GM04504 (cell line): ENCODE measurements around the gene UIMC1.

ENCODE experiments used
- DNase-seq: peaks from one replicate; pipeline ENCODE4 v3.0.0-alpha.2; 2012; ENCODE audit warnings: low read depth

UIMC1 gene

DNA sequence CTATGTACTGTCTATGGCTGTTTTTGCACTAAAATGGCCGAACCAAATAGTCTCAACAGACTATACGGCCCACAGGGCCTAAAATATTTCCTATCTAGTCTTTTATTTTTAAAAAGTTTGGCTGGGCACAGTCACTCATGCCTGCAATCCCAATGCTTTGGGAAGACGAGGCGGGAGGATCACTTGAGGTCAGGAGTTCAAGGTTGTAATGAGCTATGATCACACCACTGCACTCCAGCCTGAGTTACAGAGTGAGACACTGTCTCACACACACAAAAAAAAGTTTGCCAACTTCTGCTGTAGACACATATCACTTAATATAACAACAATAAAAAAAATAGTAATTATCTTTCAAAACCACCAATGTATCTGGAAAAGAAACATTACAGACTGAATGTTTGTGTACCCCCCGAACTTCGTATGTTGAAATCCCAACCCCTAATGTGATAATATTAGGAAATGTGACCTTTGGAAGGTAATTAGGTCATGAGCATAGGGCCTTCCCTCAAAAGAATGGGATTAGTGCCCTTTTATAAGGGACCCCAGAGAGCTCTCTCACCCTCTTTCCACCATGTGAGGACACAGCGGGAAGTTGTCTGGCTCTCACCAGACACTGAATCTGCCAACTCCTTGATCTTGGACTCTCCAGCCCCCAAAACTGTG, 53.9 kb downstream of the UIMC1 start:
- no peak for DNase-seq

DNA sequence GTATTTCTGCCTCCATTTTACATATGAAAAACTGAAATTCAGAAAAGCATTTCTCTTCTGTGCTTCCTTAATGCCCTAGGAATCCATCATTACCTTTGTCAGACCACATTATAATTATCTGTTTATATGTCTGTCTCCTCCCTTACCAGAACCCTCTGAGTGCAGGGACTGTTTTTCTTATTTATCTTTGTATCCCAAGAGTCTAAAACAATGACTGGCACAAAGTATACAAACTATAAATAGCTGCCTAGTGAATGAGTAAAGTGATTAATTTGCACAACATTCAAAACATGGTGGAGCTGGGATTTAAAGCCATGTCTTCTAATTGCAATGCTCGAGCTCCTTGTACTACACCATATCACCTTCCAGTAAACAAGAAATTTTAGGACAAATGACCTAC, 58.1 kb downstream of the UIMC1 start:
- no peak for DNase-seq

DNA sequence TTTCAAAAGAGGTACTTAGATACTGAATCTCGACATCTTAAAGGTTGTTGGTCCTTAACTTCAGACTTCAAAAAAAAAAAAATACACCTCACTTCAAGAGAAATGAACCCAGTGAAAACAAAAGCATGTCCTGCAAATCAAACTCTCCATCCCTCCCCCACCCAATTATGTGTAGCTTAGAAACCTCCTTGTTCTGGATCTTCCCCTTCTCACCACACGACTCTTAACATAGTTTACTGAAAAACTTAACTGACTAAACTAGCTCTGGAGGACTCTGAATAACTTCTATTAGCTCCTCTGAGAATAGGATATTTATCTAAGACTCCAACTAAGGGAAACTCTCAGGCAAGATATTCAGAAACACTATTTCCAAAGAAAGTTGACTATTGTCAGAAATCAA, 58.7 kb downstream of the UIMC1 start:
- no peak for DNase-seq

DNA sequence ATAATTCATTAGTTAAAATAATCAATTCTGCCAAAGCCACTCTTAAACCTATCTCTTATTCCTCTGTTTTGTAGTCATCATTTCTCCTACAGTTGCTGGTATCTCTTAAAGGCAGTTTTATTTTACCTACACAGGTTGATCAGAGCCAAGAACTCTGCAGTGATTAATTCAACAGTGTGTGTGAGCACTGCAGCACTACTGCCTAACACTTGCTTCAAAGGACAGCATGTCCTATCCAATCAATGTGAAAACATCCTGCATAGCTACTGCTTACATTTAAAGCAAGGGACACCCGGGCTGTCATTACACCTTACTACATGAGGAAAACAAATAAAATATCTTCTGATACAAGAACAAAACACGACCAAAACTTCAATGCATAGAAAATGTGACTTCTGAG, 62.3 kb downstream of the UIMC1 start:
- no peak for DNase-seq

DNA sequence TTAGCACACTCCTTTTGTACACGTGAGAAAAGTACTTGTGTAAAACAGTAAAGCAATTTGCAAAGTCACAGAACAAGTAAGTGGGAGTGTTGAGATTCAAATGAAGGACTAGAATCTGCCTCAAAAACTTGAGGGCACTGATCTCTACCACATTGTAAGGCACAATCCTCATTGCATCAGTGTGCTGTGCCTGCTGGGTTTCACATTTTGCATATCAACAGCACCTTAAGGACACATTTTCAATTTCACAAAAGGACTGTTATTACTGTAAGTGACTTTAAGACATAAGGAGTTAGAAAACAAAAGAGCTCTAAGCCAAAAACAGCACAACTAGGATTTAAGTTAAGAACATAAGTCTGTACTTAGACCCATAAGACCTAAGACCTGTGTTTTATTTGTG, 62.8 kb downstream of the UIMC1 start:
- no peak for DNase-seq

DNA sequence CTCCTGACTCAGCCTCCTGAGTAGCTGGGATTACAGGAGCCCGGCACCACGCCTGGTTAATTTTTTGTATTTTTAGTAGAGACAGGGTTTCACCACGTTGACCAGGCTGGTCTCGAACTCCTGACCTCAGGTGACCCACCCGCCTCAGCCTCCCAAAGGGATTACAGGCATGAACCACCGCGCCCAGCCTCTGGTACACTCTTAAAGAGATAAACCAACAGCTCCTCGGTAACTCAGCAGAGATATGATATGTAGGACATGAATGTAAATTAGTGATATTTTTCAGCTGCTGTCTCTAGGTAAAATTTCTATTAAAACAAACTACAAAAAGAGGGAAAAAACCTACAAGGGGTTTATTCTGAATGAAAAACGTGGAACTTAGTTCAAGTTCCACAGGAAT, 64.6 kb downstream of the UIMC1 start:
- DNase-seq = no peak

DNA sequence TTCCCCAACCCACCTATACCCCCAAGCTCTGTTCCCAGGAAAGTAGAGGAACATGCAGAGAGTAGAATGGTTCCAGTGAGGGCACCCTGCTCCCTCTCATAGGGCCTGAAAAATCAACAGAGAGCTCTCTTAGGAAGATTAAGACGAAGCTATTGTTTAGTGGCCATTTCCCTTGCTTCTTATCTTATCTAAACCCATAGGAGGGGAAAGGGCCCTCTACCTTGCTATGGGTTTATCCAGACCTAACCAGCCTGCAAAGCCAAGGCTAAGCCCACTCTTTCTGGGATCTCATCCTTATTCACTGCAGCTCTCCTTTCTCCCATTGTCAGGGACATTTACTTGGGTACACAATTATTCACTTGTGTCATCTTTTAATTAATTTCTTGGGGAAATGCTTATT, 68.1 kb downstream of the UIMC1 start:
- no peak for DNase-seq

DNA sequence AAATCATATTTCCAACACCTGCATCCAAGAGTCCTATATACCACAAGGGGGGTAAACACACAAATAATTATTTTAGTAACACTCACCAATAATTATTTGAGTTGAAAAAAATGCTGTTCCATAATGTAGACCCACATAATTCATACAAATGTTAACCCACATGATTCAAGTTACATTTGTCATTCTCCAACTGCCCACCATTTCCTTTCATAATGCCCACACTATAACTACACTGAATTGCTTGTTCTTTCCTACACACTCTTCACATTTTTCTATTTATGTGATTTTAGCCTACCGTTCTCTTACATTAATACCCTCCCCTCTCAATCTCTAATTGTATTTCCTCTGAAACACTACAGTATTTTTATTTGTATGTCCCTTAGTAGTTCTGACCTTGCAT, 71.6 kb downstream of the UIMC1 start:
- no peak for DNase-seq

DNA sequence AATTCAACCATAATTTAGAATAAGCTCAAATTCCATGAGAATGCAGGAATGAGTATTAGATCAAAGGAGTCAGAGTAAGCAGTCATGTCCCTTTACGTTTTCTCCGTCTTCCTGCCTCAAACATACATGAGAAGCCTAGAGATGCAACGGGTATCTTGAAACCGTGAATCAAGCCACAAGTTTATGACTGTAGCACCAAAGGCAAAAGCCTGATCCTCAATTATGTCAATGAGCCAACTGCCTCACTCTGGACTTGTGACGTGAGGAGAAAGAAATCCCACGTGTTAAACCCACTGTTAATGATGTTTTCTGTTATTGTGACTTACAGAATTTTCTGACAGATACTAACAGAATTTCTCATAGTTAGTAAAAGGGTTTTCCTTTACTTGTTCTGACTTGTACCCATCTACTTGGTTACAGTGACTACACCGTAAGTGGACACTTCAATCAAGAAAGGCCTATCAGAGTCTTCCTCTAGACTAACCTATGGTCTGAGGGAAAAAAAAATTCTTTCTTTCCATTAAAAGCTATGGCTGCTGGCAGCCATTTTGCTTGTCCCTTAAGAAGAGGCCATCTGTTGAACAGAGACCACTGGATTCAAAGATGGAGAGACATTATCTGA, 72.2 kb downstream of the UIMC1 start:
- no peak for DNase-seq

DNA sequence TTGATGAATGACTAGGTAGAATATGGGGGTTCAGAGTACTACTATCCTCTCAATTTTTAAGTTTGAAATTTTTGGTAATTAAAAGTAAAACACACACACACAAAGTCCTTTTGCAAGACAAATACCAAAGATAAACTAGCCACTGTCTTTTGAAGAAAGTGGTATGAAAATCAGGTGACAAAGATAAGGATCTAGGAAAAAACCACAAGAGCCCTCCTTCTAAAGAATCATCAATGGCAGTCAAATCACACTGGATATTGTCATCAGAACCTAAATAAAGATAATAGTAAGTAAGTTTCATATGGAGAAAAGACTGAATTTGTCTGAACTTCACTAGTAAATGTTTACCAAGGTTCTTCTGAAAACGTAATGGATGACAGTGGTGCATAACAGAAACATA, 76.9 kb downstream of the UIMC1 start:
- DNase-seq = no peak

DNA sequence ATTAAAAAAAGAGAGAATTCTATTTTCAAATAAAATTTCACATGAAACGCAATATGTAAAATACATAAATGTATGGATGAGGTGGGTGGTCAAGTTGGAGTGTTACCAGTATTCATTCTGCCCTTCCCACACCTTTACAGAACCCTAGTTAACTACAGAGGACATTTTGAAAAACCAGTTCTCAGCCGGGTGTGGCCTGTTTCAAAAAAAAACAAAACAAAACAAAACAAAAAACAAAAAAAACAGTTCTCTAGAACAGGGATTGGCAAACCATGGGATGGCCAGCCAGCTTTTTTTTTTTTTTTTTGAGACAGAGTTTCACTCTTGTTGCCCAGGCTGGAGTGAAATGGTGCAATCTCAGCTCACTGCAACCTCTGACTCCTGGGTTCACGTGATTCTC, 79.0 kb downstream of the UIMC1 start:
- no peak for DNase-seq

DNA sequence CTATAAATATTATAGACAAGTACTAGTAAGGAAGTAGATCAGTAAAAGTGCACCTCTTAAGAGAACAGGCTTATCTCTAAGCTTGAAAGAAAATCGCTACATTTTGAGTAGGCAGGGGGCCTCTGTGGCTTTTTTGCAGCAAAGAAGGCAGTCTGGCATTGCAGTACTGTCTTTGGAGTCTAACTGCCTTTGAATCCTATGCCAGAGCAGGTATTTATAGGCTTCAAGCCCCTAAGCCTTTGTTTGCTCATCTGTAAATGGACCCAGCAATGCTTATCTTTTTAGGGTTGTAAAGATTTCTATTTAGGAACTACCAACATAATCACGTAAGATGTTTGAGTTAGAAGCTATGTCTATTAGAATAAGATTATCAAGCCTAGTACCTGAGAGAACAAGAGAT, 83.8 kb downstream of the UIMC1 start:
- DNase-seq = no peak

DNA sequence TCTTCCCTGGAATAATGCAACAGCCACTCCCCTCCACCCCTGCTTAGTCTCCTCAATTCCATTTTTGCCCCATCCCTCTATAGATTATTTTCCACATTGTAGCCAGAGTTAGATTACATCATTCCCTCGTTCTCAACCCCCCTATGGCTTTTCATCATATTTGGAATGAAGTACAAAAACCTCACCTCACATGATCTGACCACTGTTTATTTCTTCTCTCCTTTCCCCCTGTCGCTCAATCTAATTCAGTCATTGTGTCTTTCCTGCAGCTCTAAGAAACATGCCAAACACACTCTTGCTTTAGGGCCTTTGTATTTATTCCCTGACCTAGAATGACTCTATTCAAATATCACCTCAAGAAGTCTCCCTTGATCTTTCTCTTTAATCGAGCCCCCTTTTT, 84.9 kb downstream of the UIMC1 start:
- no peak for DNase-seq

DNA sequence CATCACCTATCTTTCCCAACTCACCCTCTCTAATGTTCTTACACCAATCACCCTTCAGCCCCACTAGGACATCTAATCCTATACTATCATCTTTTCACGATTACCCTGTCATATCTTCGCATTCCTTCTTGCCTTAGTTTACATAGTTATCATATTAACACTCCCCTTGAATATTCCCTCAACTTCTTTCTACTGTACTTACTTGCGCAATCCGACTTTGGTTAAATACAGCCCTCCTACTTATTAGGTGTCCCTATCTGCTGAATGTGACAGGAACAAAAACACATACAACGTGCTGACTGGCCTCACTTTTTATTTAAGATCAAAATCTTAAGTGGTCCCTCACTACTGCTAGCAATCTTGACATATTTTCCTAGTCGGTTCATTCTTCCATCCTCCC, 88.0 kb downstream of the UIMC1 start:
- DNase-seq = no peak

DNA sequence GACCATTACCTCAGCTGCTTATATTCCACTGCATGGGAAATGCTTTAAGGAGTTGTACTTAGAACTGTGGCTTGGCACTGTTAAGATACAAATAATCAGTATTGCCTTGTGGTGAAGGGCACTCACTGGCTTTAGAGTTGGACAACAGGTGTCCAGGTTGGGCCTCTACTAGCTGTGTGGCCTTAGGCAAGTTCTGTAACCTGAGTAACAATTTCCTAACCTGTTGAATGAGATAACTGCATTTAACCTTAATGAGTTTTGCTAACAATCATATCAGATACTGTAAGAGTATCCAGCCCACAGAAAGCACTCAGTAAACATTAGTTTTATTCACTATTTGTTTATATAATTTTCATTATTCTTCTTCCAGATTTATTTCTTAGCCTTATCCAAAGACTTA, 90.2 kb downstream of the UIMC1 start:
- DNase-seq = no peak

DNA sequence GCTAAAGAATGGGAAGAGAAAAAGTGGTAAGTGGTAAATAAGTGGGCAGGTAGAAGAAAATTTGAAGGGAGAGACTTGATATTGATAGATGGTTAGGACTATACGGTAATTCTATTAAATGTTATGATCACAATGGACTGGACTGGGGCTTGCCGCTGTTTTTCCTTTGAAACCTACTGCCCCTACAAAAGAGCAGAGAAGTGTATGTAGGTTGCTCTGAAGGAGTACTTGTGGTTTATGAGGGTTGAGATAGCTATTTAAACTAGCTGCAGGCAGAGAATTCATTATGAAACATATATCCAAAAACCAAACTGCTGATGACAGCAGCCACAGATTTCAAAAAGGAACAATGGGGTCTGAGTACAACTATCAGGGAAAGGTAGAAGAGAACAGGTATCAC, 90.7 kb downstream of the UIMC1 start:
- no peak for DNase-seq

DNA sequence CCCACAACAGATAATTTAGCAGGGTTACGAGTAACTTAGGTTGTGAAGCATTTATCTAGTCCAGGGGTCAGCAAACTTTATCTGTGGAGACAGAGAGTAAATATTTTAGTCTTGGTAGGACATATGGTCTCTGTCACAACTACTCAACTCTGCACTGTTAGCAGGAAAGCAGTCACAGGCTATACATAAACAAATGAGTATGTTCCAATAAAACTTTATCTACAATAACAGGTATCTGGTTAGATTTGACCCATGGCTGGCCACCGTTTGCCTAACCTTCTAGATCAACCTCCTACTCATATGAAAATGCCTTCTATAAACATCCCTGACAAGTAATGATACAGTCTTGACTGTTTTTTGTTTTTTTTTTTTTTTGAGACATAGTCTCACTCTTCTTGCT, 94.5 kb downstream of the UIMC1 start:
- no peak for DNase-seq

DNA sequence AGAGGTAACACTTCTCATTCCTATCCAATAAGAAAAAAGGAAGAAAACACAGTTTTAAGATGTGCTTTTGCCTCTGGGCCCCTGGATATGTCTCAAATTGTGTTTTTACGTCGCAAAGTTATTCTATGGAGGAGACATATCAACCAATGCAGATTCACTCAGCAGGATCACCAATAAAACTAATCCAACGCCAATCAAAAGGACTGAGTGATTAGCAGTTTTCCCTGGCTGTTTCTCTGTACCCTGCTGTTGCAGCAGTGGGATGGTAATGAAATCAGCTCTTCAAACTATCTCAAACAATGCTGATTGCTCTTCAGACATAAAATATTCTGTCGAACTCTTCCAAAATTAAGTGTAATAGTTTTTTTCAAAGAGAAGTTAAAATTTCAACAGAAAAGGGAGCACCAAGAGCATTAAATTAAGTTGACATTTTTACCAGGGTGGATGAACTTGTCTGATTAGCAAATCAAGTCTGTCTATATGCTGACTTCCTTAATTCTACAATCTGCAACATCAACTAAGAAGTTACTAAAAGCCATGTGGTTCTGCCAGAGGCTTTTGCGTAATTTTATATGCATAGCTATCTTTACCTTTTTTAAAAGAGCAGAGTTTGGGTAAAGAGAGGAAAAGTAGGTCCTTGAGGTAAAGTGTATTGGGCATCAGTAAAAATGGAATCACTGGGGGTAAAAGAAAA, 97.8 kb downstream of the UIMC1 start:
- no peak for DNase-seq

DNA sequence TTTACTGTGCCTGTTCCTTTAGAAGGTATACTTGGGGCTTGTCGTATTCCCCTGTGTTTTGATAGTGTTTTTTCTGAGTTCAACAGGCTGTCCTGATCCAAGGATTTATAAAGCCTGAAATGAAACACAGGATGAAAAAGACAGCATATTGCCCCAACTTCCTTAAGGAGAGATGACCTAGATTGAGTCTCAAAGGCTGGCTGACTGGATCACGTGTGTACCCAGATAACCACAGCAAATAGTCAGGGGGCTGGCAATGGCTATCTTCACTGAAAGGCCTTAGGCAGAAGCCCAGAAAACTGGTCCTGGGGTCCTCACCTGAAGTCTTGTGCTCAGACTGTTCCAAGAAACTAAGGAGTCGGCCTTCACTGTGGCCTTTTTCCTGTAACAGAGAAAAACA, 99.8 kb downstream of the UIMC1 start:
- no peak for DNase-seq

DNA sequence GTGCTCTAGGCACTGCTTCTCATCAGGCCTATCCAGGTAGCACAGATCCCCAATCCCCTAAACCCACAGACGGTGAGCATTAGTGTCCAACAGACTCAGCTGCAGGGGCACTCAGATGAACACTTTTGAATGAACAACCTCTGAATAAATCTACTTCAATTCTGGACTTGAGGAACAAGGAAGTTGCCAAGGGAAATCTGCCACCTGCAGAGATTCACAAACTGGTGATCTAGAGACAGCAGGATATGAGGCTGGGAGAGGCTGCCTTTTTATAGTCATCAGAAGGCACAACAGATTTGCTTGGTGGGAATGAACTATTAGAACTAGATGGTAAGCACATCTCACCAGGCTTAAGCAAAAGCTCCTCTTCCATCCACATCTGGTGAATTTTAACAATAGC, 100.5 kb downstream of the UIMC1 start:
- no peak for DNase-seq

DNA sequence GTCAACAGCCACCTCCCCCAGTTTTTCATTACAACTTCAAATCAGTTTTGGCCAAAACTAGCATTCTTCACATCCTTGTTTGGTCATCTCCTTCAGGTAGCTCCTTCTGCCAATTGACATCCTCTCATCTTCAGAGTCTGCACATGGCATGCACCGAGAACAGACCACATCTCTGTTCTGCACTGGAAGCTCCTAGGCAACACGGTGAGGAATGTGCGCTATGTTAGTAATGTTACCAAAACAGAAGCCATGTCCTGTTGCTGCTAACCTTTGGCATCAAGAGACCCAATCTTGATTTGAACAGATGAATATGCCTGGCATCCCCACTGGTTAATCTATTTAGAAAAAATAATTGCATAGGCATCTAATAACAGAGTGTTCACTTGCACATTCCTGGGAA, 102.3 kb downstream of the UIMC1 start:
- DNase-seq = no peak

DNA sequence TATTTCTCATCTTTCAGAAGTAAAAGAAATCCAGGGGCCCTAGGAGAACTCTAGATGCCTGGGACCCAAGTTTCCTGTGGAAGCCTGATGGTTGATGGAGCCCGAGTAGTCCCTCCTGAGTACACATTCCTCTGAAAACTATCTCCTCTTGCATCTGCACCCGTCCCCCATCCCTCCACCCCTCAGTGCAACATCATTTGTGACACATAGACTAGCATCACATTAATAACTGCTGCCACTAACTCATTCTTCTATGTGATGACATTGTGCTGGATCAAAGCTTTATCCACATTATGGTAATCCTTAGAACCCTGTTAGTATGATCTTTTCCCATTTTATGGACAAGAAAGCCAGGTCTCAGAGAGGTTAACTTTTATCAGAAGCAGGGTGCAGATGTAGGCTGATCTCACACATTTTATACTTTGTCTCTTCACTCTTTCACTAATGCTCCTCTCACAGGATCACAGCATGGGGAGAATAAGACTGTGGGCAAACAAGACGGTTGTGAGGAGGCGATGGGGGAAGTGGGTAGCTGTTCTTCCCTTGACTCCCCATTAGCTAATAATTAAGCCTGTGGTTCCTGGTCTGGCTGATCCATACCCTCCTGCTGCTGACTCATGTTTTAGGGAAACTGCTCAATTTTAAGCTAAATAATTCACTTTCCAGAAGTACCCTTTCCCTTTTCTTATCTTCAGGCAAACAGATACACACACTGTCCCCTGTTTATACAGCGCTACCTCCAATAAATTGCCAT, 103.5 kb downstream of the UIMC1 start:
- no peak for DNase-seq
